A549 (cell line): ENCODE data around the gene WDR82. TPM values are rescaled to one million over a fixed set of nuclear protein-coding genes. Genes with fewer than 3 reads are reported as not detected.
A peak's percentile ranks its signal among the peaks of the same experiment; 100 is the strongest.

Experiments
- ATAC-seq, 2 experiments: fragments of 200-7000 bp in 1 of 2; fragments of >200 bp in 1 of 2; cut with Nextera tagmentation in 1 of 2; cut with Tn5 transposase in 1 of 2; 3 replicates each; pipeline versions ENCODE4 v1.8.0 to v1.9.1; 2018 to 2020; ENCODE audit warnings: mild to moderate bottlenecking in 1 of 2, moderate library complexity in 1 of 2
- CTCF ChIA-PET: fragments of 300-600 bp; sonication (Branson Sonifier 250); formaldehyde crosslinking; extraction: SDS; loops from one replicate; lab custom pipeline; 2021; ENCODE audit warnings: antibody characterized with exemption, inconsistent platforms; lab: Yijun Ruan, JAX
- POLR2A ChIA-PET: fragments of 350-600 bp; formaldehyde crosslinking; extraction: SDS; loops from one replicate; lab custom pipeline; 2021; ENCODE audit warnings: antibody characterized with exemption, inconsistent platforms; lab: Yijun Ruan, JAX
- DNase-seq, 2 experiments: peaks; one replicate each; pipeline versions ENCODE4 v3.0.0 to v3.0.0-alpha.2; 2011 to 2016; ENCODE audit warnings: low read depth in 1 of 2, low spot score in 1 of 2
- FAIRE-seq: peaks from 2 replicates; lab custom pipeline; 2011; peaks lifted over from hg19 to GRCh38; lab: Jason Lieb, UNC
- H3K27ac ChIP-seq, 2 experiments: fragments of >200 bp; sonication (Bioruptor Twin); formaldehyde crosslinking; 3 replicates each; pipeline ENCODE4 v1.5.1; 2016 to 2017
- H3K4me1 ChIP-seq: fragments of >200 bp; sonication (Bioruptor Twin); formaldehyde crosslinking; 3 replicates; pipeline ENCODE4 v1.6.1; 2016
- H3K4me2 ChIP-seq: fragments of >200 bp; sonication (Bioruptor Twin); formaldehyde crosslinking; 3 replicates; pipeline ENCODE4 v1.6.1; 2016
- H3K4me3 ChIP-seq: fragments of >200 bp; sonication (Bioruptor Twin); formaldehyde crosslinking; 3 replicates; pipeline ENCODE4 v1.5.1; 2016
- H3K9me3 ChIP-seq: fragments of >200 bp; sonication (Bioruptor Twin); formaldehyde crosslinking; 3 replicates; pipeline ENCODE4 v1.6.1; 2016
- CHD2 ChIP-seq: fragments of 150-350 bp; IDR thresholded peaks from 2 replicates; pipeline ENCODE4 v1.6.1; 2014; ENCODE audit warnings: low read length; ENCODE audit not compliant: partially characterized antibody
- GATA3 ChIP-seq: IDR thresholded peaks from 2 replicates; pipeline ENCODE4 v1.6.1; 2012; ENCODE audit warnings: borderline replicate concordance
- HDAC2 ChIP-seq: fragments of 200-600 bp; sonication (generic); IDR thresholded peaks from 2 replicates; pipeline ENCODE4 v1.6.1; 2016
- HES2 ChIP-seq: fragments of >200 bp; sonication (Bioruptor Twin); formaldehyde crosslinking; IDR thresholded peaks from 2 replicates; pipeline ENCODE4 v1.6.1; 2016
- HOXA7 ChIP-seq: fragments of 250-450 bp; sonication (Bioruptor Pico); IDR thresholded peaks from 2 replicates; pipeline ENCODE4 v1.5.0; 2020; ENCODE audit warnings: mild to moderate bottlenecking, moderate library complexity
- MAFK ChIP-seq: fragments of 450-650 bp; IDR thresholded peaks from 2 replicates; pipeline ENCODE4 v1.6.1; 2014; ENCODE audit not compliant: partially characterized antibody
- MYC ChIP-seq: IDR thresholded peaks from 2 replicates; pipeline ENCODE4 v1.6.1; 2012; ENCODE audit warnings: mild to moderate bottlenecking, inconsistent platforms, low read length, improper control_type of control experiment, borderline replicate concordance
- NR3C1 ChIP-seq: fragments of >200 bp; sonication (Bioruptor Twin); formaldehyde crosslinking; IDR thresholded peaks from 3 replicates; pipeline ENCODE4 v1.6.1; 2017
- RARB ChIP-seq: fragments of 250-450 bp; sonication (Bioruptor Pico); IDR thresholded peaks from 2 replicates; pipeline ENCODE4 v1.8.0; 2021; ENCODE audit warnings: mild to moderate bottlenecking, moderate library complexity
- REST ChIP-seq: fragments of 200-600 bp; sonication (generic); IDR thresholded peaks from 2 replicates; pipeline ENCODE4 v1.6.1; 2016; ENCODE audit warnings: antibody characterized with exemption, mild to moderate bottlenecking, moderate library complexity
- RFX5 ChIP-seq: fragments of 450-650 bp; IDR thresholded peaks from 2 replicates; pipeline ENCODE4 v1.7.1; 2014; ENCODE audit warnings: antibody characterized with exemption, mild to moderate bottlenecking, moderate library complexity
- ZFP36 ChIP-seq: fragments of 450-650 bp; IDR thresholded peaks from 2 replicates; pipeline ENCODE4 v1.6.1; 2014; ENCODE audit warnings: borderline replicate concordance; ENCODE audit not compliant: partially characterized antibody
- WGBS: methylation state at CpG from one replicate; pipeline ENCODE4 v1.1.6; 2017; ENCODE audit errors: missing lambda C conversion rate; 5-methylcytosine and 5-hydroxymethylcytosine counted together
- polyA plus RNA-seq, 4 experiments: library from polyadenylated mRNA; depleted of rRNA in 3 of 4; stranded (reverse); fragments of >200 nt; fragmentation: RNase III in 1 of 4; extraction: RNeasy Plus Mini Kit Qiagen cat#74134 plus additional on column Dnase treatment in 1 of 4; gene quantifications; 2 replicates in 3 of 4; 3 replicates in 1 of 4; pipeline ENCODE4 v1.2.3, GENCODE V29; 2011 to 2017
- TF ChIP-seq, protein P1 (sequence below): fragments of 450-650 bp; IDR thresholded peaks from 2 replicates; pipeline ENCODE4 v1.6.1; 2014; ENCODE audit warnings: antibody characterized with exemption
- TF ChIP-seq, protein P2 (sequence below): fragments of 150-350 bp; IDR thresholded peaks from 2 replicates; pipeline ENCODE4 v1.6.1; 2014; ENCODE audit warnings: low read depth, mild to moderate bottlenecking, low read length
- TF ChIP-seq, protein P3 (sequence below): IDR thresholded peaks from 2 replicates; pipeline ENCODE4 v1.6.1; 2012; ENCODE audit warnings: low read depth, borderline replicate concordance

WDR82 gene
- polyA plus RNA-seq, 2 of the 4 experiments (the other 2 are of a cell fraction) = 50.6 to 52.7 TPM

- TF ChIP-seq, protein P1, sequence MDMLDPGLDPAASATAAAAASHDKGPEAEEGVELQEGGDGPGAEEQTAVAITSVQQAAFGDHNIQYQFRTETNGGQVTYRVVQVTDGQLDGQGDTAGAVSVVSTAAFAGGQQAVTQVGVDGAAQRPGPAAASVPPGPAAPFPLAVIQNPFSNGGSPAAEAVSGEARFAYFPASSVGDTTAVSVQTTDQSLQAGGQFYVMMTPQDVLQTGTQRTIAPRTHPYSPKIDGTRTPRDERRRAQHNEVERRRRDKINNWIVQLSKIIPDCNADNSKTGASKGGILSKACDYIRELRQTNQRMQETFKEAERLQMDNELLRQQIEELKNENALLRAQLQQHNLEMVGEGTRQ = no peak
- TF ChIP-seq CHD2 (no peak), HDAC2 (no peak), RFX5 (no peak), HES2 (no peak)
- TF ChIP-seq, protein P2, sequence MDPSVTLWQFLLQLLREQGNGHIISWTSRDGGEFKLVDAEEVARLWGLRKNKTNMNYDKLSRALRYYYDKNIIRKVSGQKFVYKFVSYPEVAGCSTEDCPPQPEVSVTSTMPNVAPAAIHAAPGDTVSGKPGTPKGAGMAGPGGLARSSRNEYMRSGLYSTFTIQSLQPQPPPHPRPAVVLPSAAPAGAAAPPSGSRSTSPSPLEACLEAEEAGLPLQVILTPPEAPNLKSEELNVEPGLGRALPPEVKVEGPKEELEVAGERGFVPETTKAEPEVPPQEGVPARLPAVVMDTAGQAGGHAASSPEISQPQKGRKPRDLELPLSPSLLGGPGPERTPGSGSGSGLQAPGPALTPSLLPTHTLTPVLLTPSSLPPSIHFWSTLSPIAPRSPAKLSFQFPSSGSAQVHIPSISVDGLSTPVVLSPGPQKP = no peak
- TF ChIP-seq, protein P3, sequence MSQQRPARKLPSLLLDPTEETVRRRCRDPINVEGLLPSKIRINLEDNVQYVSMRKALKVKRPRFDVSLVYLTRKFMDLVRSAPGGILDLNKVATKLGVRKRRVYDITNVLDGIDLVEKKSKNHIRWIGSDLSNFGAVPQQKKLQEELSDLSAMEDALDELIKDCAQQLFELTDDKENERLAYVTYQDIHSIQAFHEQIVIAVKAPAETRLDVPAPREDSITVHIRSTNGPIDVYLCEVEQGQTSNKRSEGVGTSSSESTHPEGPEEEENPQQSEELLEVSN = peak; percentile 39; the same call in 1 of the 2 replicates
Observed at GRCh38 chr3:52245322-52246263, 32.9 kb downstream of the WDR82 start, which contains the start of gene PPM1M (continued).

GRCh38 chr3:52243791-52244628, 34.4 kb downstream of the WDR82 start:
- CTCF ChIA-PET = interaction anchor here (0.9 to 4.5 kb wide), 3 partner anchors 8 to 20 kb away, joined by 3 to 26 read pairs (median 3); no protein-coding TSS in a partner anchor
- FAIRE-seq (no peak), DNase-seq (no peak), ATAC-seq (no peak)
- H3K4me1 ChIP-seq = peaks cover 17% of the 10 kb centered on the region
- H3K9me3 ChIP-seq = no peaks in the 10 kb centered on the region
- no peak overlapping the region for H3K4me2 ChIP-seq
- 77% methylated on average over 9 of the region's 9 CpGs for WGBS
- H3K4me3 ChIP-seq = no peak overlapping the region
- H3K27ac ChIP-seq = no peak overlapping the region
- POLR2A ChIA-PET = no interaction called here
- TF ChIP-seq HES2 = no peak
- no peak for TF ChIP-seq REST
- no peak for TF ChIP-seq NR3C1
- no peak for TF ChIP-seq MAFK
- no peak for TF ChIP-seq ZFP36
- TF ChIP-seq RARB = no peak
- no peak for TF ChIP-seq HOXA7 (CRISPR knock-in tag)
- TF ChIP-seq MYC = no peak
- no peak for TF ChIP-seq GATA3
